ENCODE results near the gene MLYCD.

DNA sequence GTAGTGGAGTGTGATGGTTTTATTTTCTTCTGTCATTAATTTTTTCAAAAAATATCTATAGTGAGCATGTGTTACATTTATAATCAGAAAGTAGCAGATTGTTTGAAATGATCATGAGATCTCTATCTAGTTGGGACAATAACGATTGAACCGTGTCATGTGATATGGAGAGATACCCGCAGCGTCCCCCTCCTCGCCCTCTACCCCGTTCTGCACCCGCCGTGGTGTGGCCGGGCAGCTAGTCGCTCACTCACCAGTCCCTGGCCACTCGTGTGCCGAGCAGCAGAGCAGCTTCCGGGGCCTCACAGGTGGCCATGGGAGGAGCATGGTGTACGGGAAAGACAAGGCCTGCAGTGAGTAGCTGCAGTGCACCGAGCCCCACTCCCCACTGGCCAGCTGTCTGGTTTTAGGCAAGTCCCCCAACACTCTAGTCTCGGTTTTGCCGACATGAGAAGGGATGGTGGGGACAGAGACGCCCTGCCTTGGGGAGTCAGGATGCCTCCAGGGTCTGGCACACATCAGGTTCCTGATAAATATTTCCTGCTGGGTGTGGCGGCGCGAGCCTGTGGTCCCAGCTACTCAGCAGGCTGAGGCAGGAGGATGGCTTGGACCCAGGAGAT lies 15.3 kb downstream of the MLYCD start:
- no peak for TF ChIP-seq ZNF274 (IDR thresholded peaks at IDR 0.05; ENCODE audit: low read depth, low read length)
- TF ChIP-seq YY1 (IDR thresholded peaks at IDR 0.05; ENCODE audit: insufficient read depth, insufficient read length), result no peak

All from NT2/D1 (cell line).